PFSK-1 (cell line): ENCODE measurements around the gene NSDHL.

Experiments used
- POLR2AphosphoS5 ChIP-seq: IDR thresholded peaks from 2 replicates; pipeline ENCODE4 v1.6.1; 2012; ENCODE audit warnings: low read depth, mild to moderate bottlenecking, control low read depth, low read length, moderate library complexity
- TAF1 ChIP-seq: IDR thresholded peaks from 2 replicates; pipeline ENCODE4 v1.6.1; 2012; ENCODE audit warnings: low read length, control low read depth, borderline replicate concordance; ENCODE audit not compliant: insufficient read depth
- TF ChIP-seq, protein P1 (sequence below), 2 experiments: IDR thresholded peaks; 2 replicates each; pipeline versions ENCODE4 v1.6.1 to v1.8.0; 2011 to 2012; ENCODE audit warnings: low read depth in 2 of 2, low read length in 2 of 2, control low read depth in 1 of 2, inconsistent platforms in 1 of 2, mild to moderate bottlenecking in 1 of 2, moderate library complexity in 1 of 2; ENCODE audit not compliant: insufficient read depth in 1 of 2

DNA sequence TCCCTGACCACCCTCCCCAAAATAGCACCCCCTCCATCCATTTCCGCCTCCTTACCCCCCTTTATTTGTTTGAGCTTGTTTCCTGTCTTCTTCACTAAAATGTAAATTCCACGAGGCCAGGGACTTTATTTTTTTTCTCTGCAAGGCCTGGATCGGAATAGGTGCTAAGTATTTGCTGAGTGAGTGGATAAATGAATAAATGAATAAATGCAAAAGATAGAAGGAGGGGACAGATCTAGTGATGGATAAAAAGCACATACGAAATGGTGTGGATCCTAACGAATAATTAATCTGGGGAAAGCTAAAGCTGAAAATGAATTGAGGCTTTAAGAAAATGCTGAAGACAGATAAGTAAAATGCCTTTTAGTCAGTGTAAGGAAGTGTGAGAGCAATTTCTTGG is 12.5 kb upstream of the NSDHL start:
- TF ChIP-seq POLR2AphosphoS5 (no peak), TAF1 (no peak)
- TF ChIP-seq, protein P1, sequence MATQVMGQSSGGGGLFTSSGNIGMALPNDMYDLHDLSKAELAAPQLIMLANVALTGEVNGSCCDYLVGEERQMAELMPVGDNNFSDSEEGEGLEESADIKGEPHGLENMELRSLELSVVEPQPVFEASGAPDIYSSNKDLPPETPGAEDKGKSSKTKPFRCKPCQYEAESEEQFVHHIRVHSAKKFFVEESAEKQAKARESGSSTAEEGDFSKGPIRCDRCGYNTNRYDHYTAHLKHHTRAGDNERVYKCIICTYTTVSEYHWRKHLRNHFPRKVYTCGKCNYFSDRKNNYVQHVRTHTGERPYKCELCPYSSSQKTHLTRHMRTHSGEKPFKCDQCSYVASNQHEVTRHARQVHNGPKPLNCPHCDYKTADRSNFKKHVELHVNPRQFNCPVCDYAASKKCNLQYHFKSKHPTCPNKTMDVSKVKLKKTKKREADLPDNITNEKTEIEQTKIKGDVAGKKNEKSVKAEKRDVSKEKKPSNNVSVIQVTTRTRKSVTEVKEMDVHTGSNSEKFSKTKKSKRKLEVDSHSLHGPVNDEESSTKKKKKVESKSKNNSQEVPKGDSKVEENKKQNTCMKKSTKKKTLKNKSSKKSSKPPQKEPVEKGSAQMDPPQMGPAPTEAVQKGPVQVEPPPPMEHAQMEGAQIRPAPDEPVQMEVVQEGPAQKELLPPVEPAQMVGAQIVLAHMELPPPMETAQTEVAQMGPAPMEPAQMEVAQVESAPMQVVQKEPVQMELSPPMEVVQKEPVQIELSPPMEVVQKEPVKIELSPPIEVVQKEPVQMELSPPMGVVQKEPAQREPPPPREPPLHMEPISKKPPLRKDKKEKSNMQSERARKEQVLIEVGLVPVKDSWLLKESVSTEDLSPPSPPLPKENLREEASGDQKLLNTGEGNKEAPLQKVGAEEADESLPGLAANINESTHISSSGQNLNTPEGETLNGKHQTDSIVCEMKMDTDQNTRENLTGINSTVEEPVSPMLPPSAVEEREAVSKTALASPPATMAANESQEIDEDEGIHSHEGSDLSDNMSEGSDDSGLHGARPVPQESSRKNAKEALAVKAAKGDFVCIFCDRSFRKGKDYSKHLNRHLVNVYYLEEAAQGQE (IDR thresholded peaks at IDR 0.05; ENCODE audit: insufficient read depth in 1 of 2, low read depth in 2 of 2, low read length in 2 of 2): no peak
